Activated CD4-positive, CD25-positive, alpha-beta regulatory T cell treated with anti-CD3 and anti-CD28 coated beads, Interleukin-2, amount 50 U/mL, for 16 hours (primary cell): ENCODE results near the gene TP73.

Experiments
- DNase-seq: peaks from one replicate; pipeline ENCODE4 v3.0.0-alpha.2; 2020; ENCODE audit warnings: low read depth, low spot score

Gene TP73

DNA sequence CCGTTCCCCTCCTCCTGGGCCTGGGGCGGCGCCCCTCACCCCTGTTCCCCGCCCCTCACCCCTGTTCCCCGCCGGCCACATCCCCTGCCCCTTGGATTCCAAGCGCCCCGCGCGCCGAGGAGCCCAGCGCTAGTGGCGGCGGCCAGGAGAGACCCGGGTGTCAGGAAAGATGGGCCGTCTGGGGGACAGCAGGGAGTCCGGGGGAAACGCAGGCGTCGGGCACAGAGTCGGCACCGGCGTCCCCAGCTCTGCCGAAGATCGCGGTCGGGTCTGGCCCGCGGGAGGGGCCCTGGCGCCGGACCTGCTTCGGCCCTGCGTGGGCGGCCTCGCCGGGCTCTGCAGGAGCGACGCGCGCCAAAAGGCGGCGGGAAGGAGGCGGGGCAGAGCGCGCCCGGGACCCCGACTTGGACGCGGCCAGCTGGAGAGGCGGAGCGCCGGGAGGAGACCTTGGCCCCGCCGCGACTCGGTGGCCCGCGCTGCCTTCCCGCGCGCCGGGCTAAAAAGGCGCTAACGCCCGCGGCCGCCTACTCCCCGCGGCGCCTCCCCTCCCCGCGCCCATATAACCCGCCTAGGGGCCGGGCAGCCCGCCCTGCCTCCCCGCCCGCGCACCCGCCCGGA, at the start of gene TP73:
Gene TP73, plus strand, starts transcription at position 587 of the 618 bp plus-strand sequence. CDS start 29,850 bp downstream, outside the sequence.
- DNase-seq = no peak

DNA sequence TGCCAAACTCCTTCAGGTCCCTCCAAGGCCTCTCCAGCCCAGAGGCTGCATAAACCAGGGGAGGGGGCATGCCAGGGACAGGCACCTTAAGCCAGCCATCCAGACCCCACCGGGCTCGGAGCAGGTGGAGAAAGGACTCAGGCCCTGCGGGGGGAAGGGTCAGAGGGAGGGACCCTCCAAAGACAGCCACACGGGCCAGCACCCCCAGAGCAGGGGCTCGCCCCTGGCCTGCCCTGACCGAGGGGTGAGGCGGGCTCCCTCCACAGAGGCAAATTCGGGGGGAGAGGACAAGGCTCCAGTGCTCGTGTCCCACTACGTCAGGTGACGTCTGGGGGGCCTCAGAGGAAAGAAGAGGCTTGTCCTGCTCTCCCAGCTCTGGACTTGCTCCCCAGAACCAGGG, 49.2 kb upstream of the TP73 start:
- DNase-seq = no peak

DNA sequence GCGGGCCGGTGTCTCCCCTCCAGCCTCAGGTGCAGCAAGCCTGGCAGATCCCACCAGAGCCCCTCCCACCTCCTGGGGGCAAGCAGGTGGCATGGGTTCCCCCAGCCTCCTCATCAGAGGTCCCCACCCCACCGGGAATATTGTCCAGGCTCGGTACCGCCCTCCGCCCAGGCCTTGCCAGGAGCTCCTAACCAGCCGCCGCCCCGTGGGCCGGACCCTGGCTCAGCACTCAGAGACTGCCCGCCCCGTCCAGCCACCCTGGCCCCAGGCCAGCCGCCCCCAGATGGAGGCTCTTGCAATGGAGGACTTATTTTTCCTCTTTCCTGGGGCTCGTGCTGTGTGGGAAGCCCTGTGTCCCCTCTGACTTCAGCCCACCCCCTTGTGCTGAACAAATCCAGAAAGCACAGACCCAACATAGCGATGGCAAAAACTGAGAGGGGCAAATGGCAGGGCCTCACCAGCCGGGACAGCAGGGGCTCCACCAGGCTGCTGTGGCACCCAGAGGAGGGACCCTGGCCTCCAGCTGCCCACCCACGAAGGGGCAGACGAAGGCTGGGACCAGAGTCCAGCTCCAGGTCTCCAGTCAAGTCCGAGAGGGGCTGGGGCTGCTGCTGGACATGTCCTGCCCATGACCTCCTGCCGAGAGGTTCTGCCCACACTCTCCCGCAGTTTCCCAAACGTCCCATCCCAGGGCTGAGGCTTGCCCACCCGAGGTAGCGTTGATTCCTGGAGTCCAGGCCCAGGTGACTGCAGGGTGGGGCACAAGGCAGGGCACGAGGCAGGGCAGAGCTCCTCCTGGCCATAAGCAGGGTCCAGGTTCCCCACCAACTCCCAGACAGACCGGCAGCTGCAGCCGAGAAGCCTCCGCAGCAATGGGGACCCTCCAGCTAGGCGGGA, 48.5 kb upstream of the TP73 start:
- DNase-seq = no peak

DNA sequence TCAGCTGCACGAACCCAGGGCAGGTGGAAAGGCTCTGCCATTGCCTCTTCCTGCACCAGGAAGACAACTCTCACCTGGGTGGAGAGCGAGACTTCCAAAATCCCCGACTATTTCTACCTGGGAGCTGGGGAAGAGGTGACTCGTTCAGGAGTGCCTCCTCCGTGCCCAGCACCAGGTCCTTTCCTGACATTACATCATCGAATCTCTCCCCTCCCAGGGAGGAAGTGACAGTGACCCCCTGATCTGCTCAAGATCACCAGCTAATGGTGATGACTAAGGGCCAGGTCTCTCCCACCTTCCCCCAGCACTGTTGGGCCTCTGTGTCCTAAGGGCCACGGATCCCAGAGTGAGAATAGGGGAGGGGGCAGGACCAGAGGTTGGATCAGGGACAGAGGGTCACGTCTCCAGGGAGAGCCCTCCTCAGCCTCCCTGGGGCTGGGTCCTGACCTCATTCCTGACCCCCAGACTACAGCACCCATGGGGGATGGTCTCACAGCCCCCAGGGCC, 47.8 kb upstream of the TP73 start:
- no peak for DNase-seq

- no peak for DNase-seq
These were observed 47.1 kb upstream of the TP73 start for GRCh38 chr1:3604997-3605823.

DNA sequence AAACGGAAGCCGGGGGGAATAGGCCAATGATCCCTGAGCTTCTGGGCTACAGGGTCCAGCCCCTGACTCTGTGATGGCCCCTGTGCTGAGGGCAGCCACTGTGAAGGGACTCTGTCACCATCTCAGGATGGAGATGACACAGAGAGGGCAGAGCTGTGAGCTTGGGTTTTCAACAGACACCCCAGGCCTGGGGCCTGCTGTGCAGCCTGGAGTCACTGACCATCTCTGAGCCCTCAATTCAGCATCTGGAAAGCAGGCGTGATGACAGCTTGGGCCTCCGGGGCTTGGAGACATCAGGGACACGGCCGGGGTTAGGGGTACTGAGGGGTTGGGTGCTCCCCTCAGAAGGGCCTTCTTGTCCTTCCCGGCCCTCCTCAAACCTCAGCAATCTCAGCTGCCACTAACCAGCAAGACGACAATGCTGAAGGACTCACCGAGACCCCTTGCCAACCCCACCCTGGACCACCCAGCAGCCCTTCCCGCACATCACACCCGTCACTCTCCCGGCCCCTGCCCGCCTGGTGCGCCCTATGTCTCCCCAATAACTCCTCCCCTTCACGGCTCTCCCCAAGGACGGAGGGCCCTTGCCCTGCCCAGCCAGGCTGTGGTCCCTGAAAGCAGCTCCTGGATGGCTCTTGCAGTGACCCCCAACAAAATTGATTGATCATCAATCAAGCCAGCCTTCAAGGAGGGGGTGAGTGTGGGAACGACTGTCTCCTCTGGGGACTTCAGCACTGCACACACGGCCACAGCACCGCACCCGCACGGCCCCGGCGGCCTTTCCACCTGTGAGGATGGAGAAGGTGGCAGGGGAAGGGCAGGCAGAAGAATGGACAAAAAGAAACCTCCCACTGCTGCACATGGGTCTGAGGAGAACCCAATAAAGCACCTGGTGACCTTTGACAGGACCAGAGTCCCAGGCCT, 45.3 kb upstream of the TP73 start:
- DNase-seq = no peak

GRCh38 chr1:3607703-3608065, 44.6 kb upstream of the TP73 start:
- no peak for DNase-seq

DNA sequence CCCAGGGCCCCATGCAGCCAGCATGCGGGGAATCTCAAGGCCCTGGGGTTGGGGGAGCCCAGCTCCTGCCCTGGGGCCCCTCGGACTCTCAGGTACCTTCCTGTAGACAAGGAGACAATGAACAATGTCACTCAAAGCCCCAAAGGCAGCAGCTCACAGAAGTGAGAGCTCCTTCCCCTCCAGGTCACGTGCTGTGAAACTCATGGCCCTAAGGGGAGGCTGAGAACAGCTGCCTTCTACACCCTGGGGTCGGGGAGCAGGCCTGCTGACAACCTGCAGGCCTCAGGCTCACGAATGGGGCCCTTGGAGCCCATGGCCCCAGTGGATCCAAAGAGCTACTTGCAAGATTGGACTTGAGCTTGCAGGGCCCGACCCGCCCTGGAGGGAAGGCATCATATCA, 44.2 kb upstream of the TP73 start:
- no peak for DNase-seq

DNA sequence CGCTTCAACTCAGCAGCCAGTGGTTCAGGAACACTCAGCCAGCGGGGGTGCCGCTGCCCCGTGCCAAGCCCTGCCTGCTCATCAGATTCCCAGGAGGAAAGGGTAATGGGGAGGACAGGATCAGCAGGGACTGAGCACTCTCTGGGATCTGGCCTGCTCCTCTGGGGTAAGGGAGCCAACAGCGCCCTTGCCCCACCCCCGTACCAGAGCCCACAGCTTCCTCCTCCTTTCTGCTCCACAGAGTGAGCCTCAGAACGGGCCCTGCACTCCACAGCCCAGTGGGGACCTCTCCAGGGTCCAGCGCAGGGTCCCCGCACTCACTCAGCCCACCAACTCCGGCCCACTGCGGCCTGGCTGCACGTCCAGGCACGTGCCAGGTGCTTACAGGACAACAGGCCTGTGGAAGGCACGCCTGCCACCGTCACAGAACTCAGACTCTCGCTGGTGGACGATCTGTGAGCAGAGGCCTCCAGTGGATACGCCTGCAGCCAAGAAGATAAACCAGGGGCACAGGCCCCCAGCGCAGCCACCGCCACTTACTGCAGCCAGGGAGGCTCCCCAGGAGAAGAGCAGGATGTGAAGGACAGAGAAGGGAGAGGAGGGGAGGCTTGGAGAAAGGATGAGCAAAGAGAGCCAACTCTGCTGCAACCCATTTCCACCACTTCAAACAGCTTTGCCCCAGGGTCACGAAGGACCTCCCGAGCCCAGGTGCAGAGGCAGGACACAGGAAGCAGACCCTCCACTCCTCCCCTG, 43.1 kb upstream of the TP73 start:
- DNase-seq = no peak

DNA sequence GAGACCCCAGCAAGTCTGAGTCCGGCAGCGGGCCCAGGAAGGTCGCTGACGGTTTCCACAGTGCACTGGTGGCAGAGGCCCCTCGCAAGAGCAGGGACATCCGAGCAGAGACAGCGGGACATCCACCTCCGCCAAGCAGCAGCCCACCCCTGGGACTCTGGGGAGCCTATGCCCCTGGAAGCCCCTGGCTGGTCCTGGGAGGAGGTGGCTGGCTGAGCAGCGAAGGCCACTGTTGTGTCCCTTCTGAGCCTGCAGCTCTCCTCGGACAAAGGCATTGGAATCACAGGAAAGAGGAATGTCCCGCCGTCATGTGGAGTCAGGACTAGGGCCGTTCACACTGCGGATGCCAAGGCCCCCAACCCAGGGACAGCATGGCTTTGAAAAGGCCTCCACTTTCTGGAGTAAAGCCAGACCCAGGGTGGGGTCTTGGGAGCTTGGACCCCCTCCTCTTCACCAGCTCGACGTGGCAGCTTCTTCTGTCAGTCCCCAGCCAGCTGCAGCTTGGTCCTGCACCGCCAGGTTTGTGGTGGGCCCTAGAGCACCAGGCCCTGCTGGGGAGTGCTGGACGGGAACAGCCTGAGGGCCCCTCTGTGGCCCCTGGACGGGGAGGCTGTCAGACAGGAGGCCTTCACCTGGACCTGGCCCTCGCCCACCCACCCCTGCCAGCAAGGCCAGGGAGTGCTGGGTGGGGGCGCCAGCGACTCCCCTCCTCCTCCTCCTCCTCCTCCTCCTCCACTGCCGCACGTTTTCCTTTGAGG, 42.4 kb upstream of the TP73 start:
- DNase-seq = no peak

DNA sequence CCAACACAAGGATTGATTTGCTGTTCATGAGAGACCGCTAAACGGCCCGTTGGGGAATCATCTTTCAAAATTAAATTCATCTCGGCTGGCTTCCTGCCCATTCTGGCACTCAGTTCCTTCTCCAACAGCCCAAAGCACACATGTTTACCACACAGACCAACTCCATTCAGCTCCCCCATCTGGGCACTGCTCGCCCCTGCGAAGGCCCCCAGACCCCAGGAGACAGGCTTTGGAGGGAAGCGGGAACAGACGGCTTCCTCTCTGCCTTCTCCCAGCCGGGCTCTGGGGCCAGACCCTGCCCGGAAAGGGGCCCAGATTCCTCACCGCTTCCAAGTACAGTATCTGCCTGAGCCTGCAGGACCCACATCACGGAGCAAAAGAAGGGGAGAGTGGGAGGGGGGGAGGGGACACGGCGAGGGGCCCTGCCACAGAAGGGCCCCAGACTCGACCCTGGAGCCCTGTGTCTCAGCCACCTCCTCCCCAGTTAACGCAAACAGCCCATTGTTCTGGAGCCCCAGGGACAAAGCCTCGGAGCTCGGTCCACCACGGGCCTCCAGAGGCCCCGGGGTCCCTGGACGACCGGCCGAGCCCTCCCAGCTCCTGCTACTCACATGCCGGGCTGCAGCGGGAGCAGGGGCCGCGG, 41.7 kb upstream of the TP73 start:
- DNase-seq = no peak

DNA sequence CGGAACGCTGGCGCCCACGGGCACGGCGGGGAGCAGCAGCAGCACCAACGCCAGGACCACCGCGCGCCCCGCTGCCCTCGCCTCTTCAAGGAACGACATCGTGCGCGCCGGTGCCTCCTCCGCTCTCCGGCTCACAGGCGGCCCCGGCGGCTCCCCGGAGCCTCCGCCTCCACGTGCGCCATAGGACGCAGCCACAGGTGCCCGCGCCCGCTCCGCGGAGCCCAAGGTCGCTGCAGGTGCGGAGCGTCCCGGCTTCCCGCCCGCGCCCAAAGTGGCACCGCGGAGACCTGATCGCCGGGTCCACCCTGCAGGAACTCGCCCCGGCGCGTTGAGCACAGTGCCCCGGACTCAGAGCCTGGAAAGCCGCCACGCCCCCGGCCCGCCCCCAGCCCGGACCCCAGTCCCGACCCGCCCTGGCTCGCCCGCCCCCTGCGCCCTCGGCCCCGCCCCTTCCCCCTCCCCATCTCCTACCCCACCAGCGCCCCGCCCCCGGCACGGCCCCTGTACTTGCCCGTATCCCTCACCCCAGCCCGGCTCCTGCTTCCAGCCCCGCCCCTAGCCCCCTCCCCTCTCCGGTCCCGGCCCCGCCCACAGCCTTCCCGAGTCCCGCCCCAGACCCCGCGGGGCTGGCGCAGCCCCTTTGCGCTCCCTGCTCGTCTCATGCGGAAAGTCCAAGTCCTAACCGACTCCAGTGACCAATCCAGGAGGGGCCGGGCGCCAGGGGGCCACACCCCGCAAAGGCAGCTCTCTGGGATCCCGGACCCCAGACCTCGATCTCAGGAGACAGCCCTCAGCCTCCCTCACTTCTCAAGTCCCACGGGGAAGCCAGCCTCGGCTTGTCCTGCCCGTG, 40.9 kb upstream of the TP73 start, which contains the start of gene MEGF6:
Gene MEGF6, minus strand, starts transcription at position 339 of the 850 bp plus-strand sequence. Its CDS starts 240 bp downstream, at position 99.
- no peak for DNase-seq

DNA sequence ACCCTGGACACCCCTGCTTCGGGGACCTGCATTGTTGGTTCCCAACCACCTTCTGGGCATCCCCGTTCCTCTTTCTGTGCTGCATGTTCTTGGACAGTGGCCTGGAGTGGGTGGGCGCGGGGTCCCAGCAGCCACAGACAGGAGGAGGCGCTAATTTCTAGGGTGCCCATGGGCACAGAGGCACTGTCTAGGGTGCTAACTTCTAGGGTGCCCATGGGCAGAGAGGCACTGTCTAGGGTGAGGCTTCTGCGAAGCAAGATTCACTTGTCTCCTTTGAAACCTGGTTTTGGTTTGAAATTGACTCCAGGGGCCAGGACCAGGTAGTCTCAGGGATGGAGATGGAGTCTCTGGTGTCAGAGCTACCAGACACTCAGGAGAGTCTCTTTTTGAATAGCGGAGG, 40.2 kb upstream of the TP73 start:
- DNase-seq = no peak

DNA sequence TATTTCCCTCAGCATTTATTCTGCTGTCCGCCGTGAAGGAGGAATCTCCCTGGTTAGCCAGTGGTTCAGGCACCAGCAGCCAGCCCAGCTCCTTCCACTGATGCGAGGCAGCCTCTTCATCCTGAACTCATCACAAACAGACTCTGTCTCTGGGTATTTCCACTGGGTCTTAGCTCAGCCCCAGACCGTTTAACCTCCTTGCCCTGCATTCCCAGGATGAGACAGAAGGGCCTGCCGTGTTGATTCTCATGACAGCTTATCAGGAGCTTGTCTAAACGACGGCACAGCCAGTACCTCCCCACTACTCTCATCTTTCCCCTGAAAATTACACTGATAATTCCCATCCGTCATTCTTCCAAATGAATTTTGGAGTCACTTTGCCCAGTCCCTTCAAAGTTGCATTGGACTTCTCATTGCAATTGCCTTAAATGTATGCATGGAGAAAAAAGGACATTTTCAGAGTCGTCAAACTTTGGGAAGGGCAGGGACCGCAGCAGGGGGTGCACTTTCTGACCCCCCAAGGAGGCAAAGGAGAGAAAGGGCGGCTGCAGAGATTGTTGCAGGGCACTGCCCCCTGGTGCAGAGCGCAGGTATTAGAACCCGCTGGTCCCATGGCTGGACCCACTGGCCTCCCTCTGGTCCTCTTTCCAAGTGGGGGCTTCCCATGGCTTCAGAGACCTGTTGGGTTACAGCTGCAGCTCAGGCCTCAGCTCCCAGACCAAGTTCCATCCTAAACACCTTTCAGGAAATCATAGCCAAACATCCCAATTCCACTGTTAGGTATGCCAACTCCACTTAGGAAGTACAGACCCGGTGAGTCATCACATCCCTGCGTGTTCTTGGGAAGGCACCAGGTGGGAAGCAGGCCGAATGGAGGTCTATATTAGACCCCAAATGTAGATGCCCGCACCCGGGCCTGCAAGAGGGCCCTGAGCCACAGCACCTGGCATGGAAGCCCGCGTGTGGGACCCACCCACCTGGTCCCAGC, 37.3 kb upstream of the TP73 start:
- DNase-seq = no peak

GRCh38 chr1:3616861-3617260, 35.5 kb upstream of the TP73 start:
- DNase-seq = no peak

- no peak for DNase-seq
These were observed 34.4 kb upstream of the TP73 start for GRCh38 chr1:3617806-3618345.

DNA sequence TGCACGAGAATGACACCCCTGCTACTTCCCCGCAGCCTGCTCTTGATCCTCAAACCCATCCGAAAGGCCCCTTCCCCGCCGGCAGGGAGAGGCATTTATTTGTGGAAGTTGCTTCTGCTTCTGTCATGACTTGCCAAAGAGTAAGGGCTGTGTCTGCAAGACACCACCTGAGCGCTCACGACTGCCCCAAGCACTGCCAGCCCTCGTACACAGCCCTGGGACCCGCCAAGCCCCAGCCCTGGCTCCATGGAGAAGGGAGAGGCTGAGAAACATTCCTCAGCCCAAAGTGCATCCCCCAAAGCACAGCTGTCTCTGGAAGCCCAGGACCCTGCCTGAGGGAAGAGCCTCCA, 33.8 kb upstream of the TP73 start:
- DNase-seq = no peak
